ENCODE measurements around the gene PCDH17. TPM values are rescaled to one million over a fixed set of nuclear protein-coding genes. Genes with fewer than 3 reads are reported as not detected.

PCDH17 gene
- total and polyA plus RNA-seq, 2 of the 8 experiments (the other 6 are each of a cell fraction or from before 2014, with no cell fraction given) = 0.20 to 0.60 TPM

- TF ChIP-seq USF2 (IDR thresholded peaks at IDR 0.05; ENCODE audit: low read length) = no peak
- TF ChIP-seq ASH2L (IDR thresholded peaks at IDR 0.05; ENCODE audit: low read length) = no peak
- TF ChIP-seq SP2 (IDR thresholded peaks at IDR 0.05; ENCODE audit: low read length) = no peak
- TF ChIP-seq FOSL1 (IDR thresholded peaks at IDR 0.05; ENCODE audit: insufficient read depth, low read depth, low read length) = no peak
Observed at GRCh38 chr13:57644106-57644505, 12.6 kb downstream of the PCDH17 start (continued).

Measured in H1 (cell line).